ENCODE data around the gene CERK.

Gene CERK

GRCh38 chr22:46764779-46765485, 26.9 kb upstream of the CERK start:
- no peak for DNase-seq (ENCODE audit: low read depth)
- no peak overlapping the region for H3K4me3 ChIP-seq (ENCODE audit: low read depth, low read length)
- no peak for TF ChIP-seq CTCF (IDR thresholded peaks at IDR 0.05; ENCODE audit: control insufficient read depth, extremely low read depth, insufficient read depth)

- no peak for TF ChIP-seq CTCF (IDR thresholded peaks at IDR 0.05; ENCODE audit: control insufficient read depth, extremely low read depth, insufficient read depth)
- DNase-seq (ENCODE audit: low read depth) = no peak
- no peak overlapping the region for H3K4me3 ChIP-seq (ENCODE audit: low read depth, low read length)
These were observed 26.2 kb upstream of the CERK start for GRCh38 chr22:46764140-46764680.

- no peak for TF ChIP-seq CTCF (IDR thresholded peaks at IDR 0.05; ENCODE audit: control insufficient read depth, extremely low read depth, insufficient read depth)
- H3K4me3 ChIP-seq (ENCODE audit: low read depth, low read length) = peak overlapping the region; percentile 95
- DNase-seq (ENCODE audit: low read depth) = no peak
These were observed 25.1 kb upstream of the CERK start for GRCh38 chr22:46763051-46763705.

- TF ChIP-seq CTCF (IDR thresholded peaks at IDR 0.05; ENCODE audit: control insufficient read depth, extremely low read depth, insufficient read depth) = no peak
- H3K4me3 ChIP-seq (ENCODE audit: low read depth, low read length) = peak within 1 kb of the TSS; percentile 95
- DNase-seq (ENCODE audit: low read depth) = peak; percentile 79
These were observed 24.4 kb upstream of the CERK start, which contains the start of gene TBC1D22A for GRCh38 chr22:46762238-46763050. Gene TBC1D22A (plus strand): TSS chr22:46762650. CDS start chr22:46762787, 137 bp downstream.

GRCh38 chr22:46761539-46762237, 23.6 kb upstream of the CERK start:
- no peak for DNase-seq (ENCODE audit: low read depth)
- peak overlapping the region; percentile 95 for H3K4me3 ChIP-seq (ENCODE audit: low read depth, low read length)
- TF ChIP-seq CTCF (IDR thresholded peaks at IDR 0.05; ENCODE audit: control insufficient read depth, extremely low read depth, insufficient read depth) = no peak

- TF ChIP-seq CTCF (IDR thresholded peaks at IDR 0.05; ENCODE audit: control insufficient read depth, extremely low read depth, insufficient read depth) = no peak
- DNase-seq (ENCODE audit: low read depth) = no peak
These were observed 23.0 kb upstream of the CERK start for GRCh38 chr22:46761017-46761416.

More at GRCh38 chr22:46761017-46761416, 23.0 kb upstream of the CERK start:
- H3K4me3 ChIP-seq (ENCODE audit: low read depth, low read length) = no peak overlapping the region

Measured in LNCaP clone FGC (cell line).